ENCODE measurements around the gene AGBL4.

AGBL4 gene

DNA sequence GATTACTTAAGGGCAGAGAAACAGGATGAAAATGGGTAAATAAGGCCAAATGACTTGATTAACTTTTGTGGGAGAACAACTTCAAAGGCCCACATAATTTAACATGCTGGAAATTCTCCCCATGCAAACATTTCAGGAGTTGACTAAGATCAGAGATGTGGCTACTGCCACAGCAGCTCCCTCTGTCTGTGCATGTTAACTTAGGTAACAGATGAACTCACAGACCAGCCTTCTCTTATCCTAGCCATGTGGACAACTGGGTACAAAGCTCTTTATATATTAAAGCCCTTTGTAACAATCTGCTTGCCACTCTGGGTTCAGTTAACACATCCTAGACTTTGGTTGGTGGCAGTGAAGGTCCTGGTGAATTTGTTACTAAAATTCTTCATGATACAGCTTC lies 1280.3 kb downstream of the AGBL4 start:
- ChIA-PET POLR2A (ENCODE audit: low non-redundant PET) (no interaction called here), CTCF (interaction anchor here (0.6 kb wide), 2 partner anchors 67 to 172 kb away, joined by 4 read pairs; no protein-coding TSS in a partner anchor)
- no peak overlapping the region for H3K27ac ChIP-seq
- TF ChIP-seq CTCF (conservative IDR thresholded peaks at IDR 0.05; ENCODE audit: low read depth) = no peak
- DNase-seq (ENCODE audit: low spot score) = no peak

GRCh38 chr1:48741380-48741779 lies 1282.4 kb downstream of the AGBL4 start:
- TF ChIP-seq CTCF (conservative IDR thresholded peaks at IDR 0.05; ENCODE audit: low read depth) = no peak
- DNase-seq (ENCODE audit: low spot score) = no peak
- ChIA-PET CTCF (no interaction called here), POLR2A (ENCODE audit: low non-redundant PET) (no interaction called here)
- H3K27ac ChIP-seq = no peak overlapping the region

DNA sequence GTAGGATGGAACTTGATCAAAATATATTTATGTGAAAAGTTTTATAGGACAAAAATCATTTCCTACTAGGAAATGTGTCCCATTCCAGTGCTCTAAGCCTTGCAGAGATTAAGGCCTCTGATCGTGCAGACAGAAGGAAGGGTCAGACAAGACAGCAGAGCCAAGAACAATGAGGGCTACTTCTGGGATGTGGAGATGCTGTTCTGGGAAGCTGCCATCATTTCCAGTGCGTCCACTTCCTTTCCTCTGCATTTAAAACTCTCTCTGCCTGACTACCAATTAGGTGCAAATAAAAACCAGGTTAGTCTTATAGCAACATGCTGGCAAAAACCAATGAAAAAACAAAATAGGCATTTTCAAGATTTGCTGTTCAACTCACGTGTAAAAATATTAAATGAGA lies 1283.1 kb downstream of the AGBL4 start:
- ChIA-PET CTCF (no interaction called here), POLR2A (ENCODE audit: low non-redundant PET) (no interaction called here)
- TF ChIP-seq CTCF (conservative IDR thresholded peaks at IDR 0.05; ENCODE audit: low read depth) = no peak
- no peak for DNase-seq (ENCODE audit: low spot score)
- H3K27ac ChIP-seq = no peak overlapping the region

GRCh38 chr1:48739091-48739490 lies 1284.7 kb downstream of the AGBL4 start:
- TF ChIP-seq CTCF (conservative IDR thresholded peaks at IDR 0.05; ENCODE audit: low read depth) = no peak
- no peak for DNase-seq (ENCODE audit: low spot score)
- CTCF ChIA-PET = interaction anchor here (1.3 kb wide), 1 partner anchor 177 kb away, joined by 3 read pairs; no protein-coding TSS in a partner anchor

DNA sequence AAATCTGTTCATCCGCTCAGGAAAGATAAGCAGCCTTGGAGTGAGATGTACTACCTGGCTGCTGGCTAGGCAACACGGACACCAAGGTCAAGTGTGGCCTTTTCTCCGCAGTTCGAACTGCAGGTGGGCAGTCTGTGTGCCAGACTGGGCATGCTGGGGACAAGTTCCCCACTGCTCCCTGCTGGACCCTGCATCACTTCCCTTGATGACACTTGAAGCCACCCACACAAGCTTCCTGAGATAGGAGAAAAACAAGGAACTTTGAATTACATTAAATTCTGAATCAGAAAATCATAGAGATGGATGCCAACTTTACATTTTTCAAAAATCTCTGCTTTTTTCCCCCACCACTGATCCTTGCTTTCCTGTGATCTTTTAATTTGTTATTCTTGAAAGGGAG lies 1285.4 kb downstream of the AGBL4 start:
- TF ChIP-seq CTCF (conservative IDR thresholded peaks at IDR 0.05; ENCODE audit: low read depth) = no peak
- no peak overlapping the region for H3K27ac ChIP-seq
- POLR2A ChIA-PET (ENCODE audit: low non-redundant PET) = no interaction called here
- no peak for DNase-seq (ENCODE audit: low spot score)
- CTCF ChIA-PET = interaction anchor here (1.3 kb wide), 1 partner anchor 178 kb away, joined by 3 read pairs; no protein-coding TSS in a partner anchor

More at GRCh38 chr1:48739091-48739490, 1284.7 kb downstream of the AGBL4 start:
- POLR2A ChIA-PET (ENCODE audit: low non-redundant PET) = no interaction called here
- H3K27ac ChIP-seq = no peak overlapping the region

DNA sequence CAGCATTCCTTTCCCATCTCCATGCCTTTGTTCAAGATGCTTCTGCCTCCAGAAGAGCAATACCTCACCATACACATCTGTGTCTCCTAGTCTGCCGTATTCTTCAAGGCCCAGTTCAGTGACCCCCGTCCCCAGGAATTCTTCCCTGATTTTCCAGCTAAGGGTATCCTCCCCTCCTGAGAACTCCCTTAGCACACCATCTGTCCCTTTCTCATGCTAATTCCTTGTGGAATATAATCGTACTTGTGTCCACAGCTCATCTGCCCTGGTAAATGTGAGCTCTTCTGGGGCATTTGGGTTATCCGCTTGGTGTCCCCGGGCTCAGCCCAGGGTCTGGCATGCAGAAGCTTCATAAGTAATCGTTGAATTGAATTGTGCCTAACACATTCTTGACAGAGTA lies 1288.0 kb downstream of the AGBL4 start:
- DNase-seq (ENCODE audit: low spot score) = no peak
- ChIA-PET CTCF (no interaction called here), POLR2A (ENCODE audit: low non-redundant PET) (no interaction called here)
- no peak overlapping the region for H3K27ac ChIP-seq
- no peak for TF ChIP-seq CTCF (conservative IDR thresholded peaks at IDR 0.05; ENCODE audit: low read depth)

All from RWPE1 (cell line).